ENCODE measurements around the gene GALNT16.

GRCh38 chr14:69364378-69364777, 104.4 kb downstream of the GALNT16 start:
- TF ChIP-seq, protein P1, sequence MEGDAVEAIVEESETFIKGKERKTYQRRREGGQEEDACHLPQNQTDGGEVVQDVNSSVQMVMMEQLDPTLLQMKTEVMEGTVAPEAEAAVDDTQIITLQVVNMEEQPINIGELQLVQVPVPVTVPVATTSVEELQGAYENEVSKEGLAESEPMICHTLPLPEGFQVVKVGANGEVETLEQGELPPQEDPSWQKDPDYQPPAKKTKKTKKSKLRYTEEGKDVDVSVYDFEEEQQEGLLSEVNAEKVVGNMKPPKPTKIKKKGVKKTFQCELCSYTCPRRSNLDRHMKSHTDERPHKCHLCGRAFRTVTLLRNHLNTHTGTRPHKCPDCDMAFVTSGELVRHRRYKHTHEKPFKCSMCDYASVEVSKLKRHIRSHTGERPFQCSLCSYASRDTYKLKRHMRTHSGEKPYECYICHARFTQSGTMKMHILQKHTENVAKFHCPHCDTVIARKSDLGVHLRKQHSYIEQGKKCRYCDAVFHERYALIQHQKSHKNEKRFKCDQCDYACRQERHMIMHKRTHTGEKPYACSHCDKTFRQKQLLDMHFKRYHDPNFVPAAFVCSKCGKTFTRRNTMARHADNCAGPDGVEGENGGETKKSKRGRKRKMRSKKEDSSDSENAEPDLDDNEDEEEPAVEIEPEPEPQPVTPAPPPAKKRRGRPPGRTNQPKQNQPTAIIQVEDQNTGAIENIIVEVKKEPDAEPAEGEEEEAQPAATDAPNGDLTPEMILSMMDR (IDR thresholded peaks at IDR 0.05): no peak
- TF ChIP-seq POLR2AphosphoS5 (IDR thresholded peaks at IDR 0.05): no peak
